OCI-M2 (cell line): ENCODE results near the gene TNFSF12.
"Not testable (repeated sequence)": the region's sequence is repeated elsewhere in the genome, so short reads cannot be mapped to it uniquely, and the experiment has no call there.

ENCODE experiments used
- DNase-seq: peaks from one replicate; lab custom pipeline; 2025; ENCODE audit not compliant: unreplicated experiment; lab: John Stamatoyannopoulos, UW

TNFSF12 gene

GRCh38 chr17:7583253-7584109 is 34.6 kb downstream of the TNFSF12 start, which contains the start of gene MPDU1:
TSS of gene MPDU1 (plus strand) at chr17:7583852. CDS start at chr17:7583863, 11 bp downstream.
- peak; percentile 91 for DNase-seq

GRCh38 chr17:7586673-7587419 is 38.0 kb downstream of the TNFSF12 start:
- DNase-seq = no peak

- DNase-seq = no peak
These were observed 38.7 kb downstream of the TNFSF12 start for GRCh38 chr17:7587420-7588151.

GRCh38 chr17:7588553-7589203 is 39.8 kb downstream of the TNFSF12 start:
- no peak for DNase-seq

GRCh38 chr17:7589204-7589868 is 40.5 kb downstream of the TNFSF12 start:
- no peak for DNase-seq

GRCh38 chr17:7589891-7590691 is 41.2 kb downstream of the TNFSF12 start, which contains the start of gene SOX15:
TSS of gene SOX15 (minus strand) at chr17:7590094. CDS start at chr17:7589676, 418 bp downstream.
- DNase-seq = no peak

GRCh38 chr17:7590743-7591142 is 41.9 kb downstream of the TNFSF12 start:
- no peak for DNase-seq

- no peak for DNase-seq
These were observed 42.7 kb downstream of the TNFSF12 start for GRCh38 chr17:7591596-7591995.

GRCh38 chr17:7592422-7593021 is 43.7 kb downstream of the TNFSF12 start:
- no peak for DNase-seq

- no peak for DNase-seq
These were observed 44.4 kb downstream of the TNFSF12 start for GRCh38 chr17:7593296-7593695.

GRCh38 chr17:7597561-7597960 is 48.7 kb downstream of the TNFSF12 start:
- not testable (repeated sequence) for DNase-seq

GRCh38 chr17:7606280-7606679 is 57.4 kb downstream of the TNFSF12 start:
- DNase-seq = no peak
